GM12878 (cell line): ENCODE data around the gene GRIN2D. TPM values are rescaled to one million over a fixed set of nuclear protein-coding genes. Genes with fewer than 3 reads are reported as not detected.

Experiments
- ATAC-seq: fragments of 200-7000 bp; cut with Tn5 transposase; 3 replicates; pipeline ENCODE4 v1.9.1; 2020; ENCODE audit warnings: mild to moderate bottlenecking, moderate library complexity
- BruUV-seq: library from RNA; stranded (reverse); fragments of 400-500 nt; replicated peaks from 2 replicates; lab custom pipeline; 2021; lab: Mats Ljungman, UMichigan
- CTCF ChIA-PET: fragments of 300-600 bp; sonication (Branson Sonifier 250); formaldehyde crosslinking; extraction: SDS; loops from one replicate; lab custom pipeline; 2021; ENCODE audit warnings: inconsistent platforms; lab: Yijun Ruan, JAX
- POLR2A ChIA-PET: fragments of 350-600 bp; formaldehyde crosslinking; extraction: SDS; loops from one replicate; lab custom pipeline; 2021; ENCODE audit warnings: inconsistent platforms; lab: Charles Lee
- RAD21 ChIA-PET: fragments of 300-600 bp; sonication (Branson Sonifier 250); formaldehyde crosslinking; loops from one replicate; lab custom pipeline; 2023; ENCODE audit warnings: antibody characterized with exemption; ENCODE audit not compliant: unreplicated experiment; lab: Charles Lee
- SMC1A ChIA-PET: fragments of 300-600 bp; sonication (Branson Sonifier 250); formaldehyde crosslinking; loops from one replicate; lab custom pipeline; 2023; ENCODE audit not compliant: unreplicated experiment, uncharacterized antibody; lab: Charles Lee
- DNase-seq: peaks from one replicate; pipeline ENCODE4 v3.0.0-alpha.2; 2011; ENCODE audit warnings: low read depth, low spot score
- FAIRE-seq: peaks from 3 replicates; lab custom pipeline; 2011; peaks lifted over from hg19 to GRCh38; lab: Jason Lieb, UNC
- H2AFZ ChIP-seq: 2 replicates; pipeline ENCODE4 v1.6.0; 2011; ENCODE audit warnings: low read depth, low read length, control low read depth; ENCODE audit not compliant: control insufficient read depth
- H3K27ac ChIP-seq: 2 replicates; pipeline ENCODE4 v1.5.1; 2011; ENCODE audit warnings: control low read depth; ENCODE audit not compliant: control insufficient read depth, insufficient read depth
- H3K27me3 ChIP-seq, 2 experiments: replicated peaks in 1 of 2; 2 replicates each; pipeline versions ENCODE4 v1.6.0 to v1.6.1; 2011; ENCODE audit warnings: low read length in 1 of 2; ENCODE audit not compliant: control insufficient read depth in 2 of 2, insufficient read depth in 2 of 2
- H3K36me3 ChIP-seq, 2 experiments: 2 replicates each; pipeline ENCODE4 v1.5.1; 2011; ENCODE audit warnings: low read length in 1 of 2; ENCODE audit not compliant: control insufficient read depth in 2 of 2, insufficient read depth in 2 of 2
- H3K4me1 ChIP-seq: 2 replicates; pipeline ENCODE4 v1.6.1; 2011; ENCODE audit warnings: mild to moderate bottlenecking, low read length, moderate library complexity, mixed read lengths; ENCODE audit not compliant: control insufficient read depth, insufficient read depth
- H3K4me2 ChIP-seq: 2 replicates; pipeline ENCODE4 v1.6.0; 2011; ENCODE audit warnings: control low read depth; ENCODE audit not compliant: control insufficient read depth, insufficient read depth
- H3K4me3 ChIP-seq: fragments of 200-600 bp; sonication (generic); 2 replicates; pipeline ENCODE4 v1.5.1; 2016
- H3K79me2 ChIP-seq: 2 replicates; pipeline ENCODE4 v1.6.0; 2011; ENCODE audit warnings: low read length; ENCODE audit not compliant: control insufficient read depth, insufficient read depth
- H3K9ac ChIP-seq: 2 replicates; pipeline ENCODE4 v1.8.0; 2011; ENCODE audit warnings: low read length, control low read depth, mixed read lengths; ENCODE audit not compliant: control insufficient read depth, insufficient read depth
- H3K9me3 ChIP-seq: replicated peaks from 3 replicates; pipeline ENCODE4 v1.5.1; 2011; ENCODE audit warnings: mild to moderate bottlenecking, low read length; ENCODE audit not compliant: control insufficient read depth, insufficient read depth
- H4K20me1 ChIP-seq: 2 replicates; pipeline ENCODE4 v1.6.0; 2011; ENCODE audit not compliant: control insufficient read depth, insufficient read depth
- CBX3 ChIP-seq: fragments of 200-600 bp; sonication (generic); IDR thresholded peaks from 2 replicates; pipeline ENCODE4 v1.6.1; 2016; ENCODE audit warnings: low read depth, borderline replicate concordance
- ESRRA ChIP-seq: IDR thresholded peaks from 2 replicates; pipeline ENCODE4 v1.6.1; 2012; ENCODE audit warnings: mild to moderate bottlenecking, low read length, improper control_type of control experiment
- IKZF2 ChIP-seq, 2 experiments: fragments of 450-650 bp; IDR thresholded peaks; 2 replicates each; pipeline ENCODE4 v1.6.1; 2017; ENCODE audit warnings: mild to moderate bottlenecking in 2 of 2, moderate library complexity in 2 of 2
- MXI1 ChIP-seq: fragments of 150-350 bp; IDR thresholded peaks from 2 replicates; pipeline ENCODE4 v1.6.1; 2011; ENCODE audit warnings: low read depth, mild to moderate bottlenecking, inconsistent platforms, low read length, improper control_type of control experiment
- SIX5 ChIP-seq: IDR thresholded peaks from 2 replicates; pipeline ENCODE4 v1.6.1; 2011; ENCODE audit warnings: mild to moderate bottlenecking, low read depth, low read length, moderate library complexity; ENCODE audit not compliant: severe bottlenecking
- STAT1 ChIP-seq: fragments of 450-650 bp; conservative IDR thresholded peaks from 2 replicates; pipeline ENCODE4 v1.6.1; 2014; ENCODE audit warnings: antibody characterized with exemption, mild to moderate bottlenecking
- TARDBP ChIP-seq: IDR thresholded peaks from 2 replicates; pipeline ENCODE4 v1.6.1; 2016; ENCODE audit warnings: borderline replicate concordance
- ZNF274 ChIP-seq: IDR thresholded peaks from one replicate; pipeline ENCODE4 v1.8.0; 2011; ENCODE audit not compliant: insufficient read length, insufficient read depth
- WGBS: methylation state at CpG from one replicate; pipeline ENCODE4 v1.1.6; 2016; ENCODE audit warnings: low lambda C conversion rate; ENCODE audit not compliant: insufficient replicate concordance, insufficient coverage; ENCODE audit errors: missing lambda C conversion rate; 5-methylcytosine and 5-hydroxymethylcytosine counted together
- in situ Hi-C: fragments of 300-500 bp; cut with MboI; formaldehyde crosslinking; loops from 9 replicates; pipeline ENCODE4 v1.14.3; 2018; ENCODE audit warnings: mixed read lengths
- intact Hi-C: fragments of 100-400 bp; cut with micrococcal nuclease; formaldehyde crosslinking; loops from one replicate; pipeline ENCODE4 v1.14.2; 2022; ENCODE audit not compliant: unreplicated experiment
- polyA plus RNA-seq, 11 experiments: library from polyadenylated mRNA; depleted of rRNA in 4 of 11; unstranded in 6 of 11; stranded (reverse) in 5 of 11; fragments of >200 nt; fragmentation: Nextera tagmentation in 4 of 11; fragmentation: Illumina TruSeq in 1 of 11; extraction: Ambion mirVana in 4 of 11; extraction: Trizol in 1 of 11; gene quantifications; 1 replicate in 1 of 11; 2 replicates in 10 of 11; pipeline versions ENCODE4 v1.2.1 to v1.2.3, GENCODE V29; 2011 to 2016; ENCODE audit warnings: inconsistent platforms in 2 of 11, missing spikeins in 2 of 11, low read depth in 1 of 11
- total RNA-seq, 4 experiments: library from RNA; depleted of rRNA in 3 of 4; stranded (reverse); fragments of >200 nt in 3 of 4; fragmentation: Illumina TruSeq in 1 of 4; extraction: Trizol in 1 of 4; gene quantifications; 2 replicates each; pipeline versions ENCODE4 v1.2.1 to v1.2.3, GENCODE V29; 2013 to 2021
- TF ChIP-seq, protein P1 (sequence below): fragments of 450-650 bp; IDR thresholded peaks from 2 replicates; pipeline ENCODE4 v1.6.1; 2017; ENCODE audit warnings: borderline replicate concordance
- TF ChIP-seq, protein P2 (sequence below): IDR thresholded peaks from 2 replicates; pipeline ENCODE4 v1.6.1; 2011; ENCODE audit warnings: mild to moderate bottlenecking, low read depth, low read length, moderate library complexity; ENCODE audit not compliant: insufficient replicate concordance
- TF ChIP-seq, protein P3 (sequence below), 3 experiments: IDR thresholded peaks in 2 of 3; conservative IDR thresholded peaks in 1 of 3; 2 replicates each; pipeline ENCODE4 v1.5.1; 2011; ENCODE audit warnings: low read depth in 3 of 3, low read length in 3 of 3, mild to moderate bottlenecking in 3 of 3, control low read depth in 2 of 3, moderate library complexity in 2 of 3, inconsistent platforms in 1 of 3, mixed read lengths in 1 of 3; ENCODE audit not compliant: control insufficient read depth in 2 of 3, insufficient read depth in 1 of 3; ENCODE audit errors: extremely low read depth in 1 of 3
- TF ChIP-seq, protein P4 (sequence below): IDR thresholded peaks from 2 replicates; pipeline ENCODE4 v1.6.1; 2011; ENCODE audit warnings: borderline replicate concordance, low read depth, mild to moderate bottlenecking, moderate library complexity, low read length; ENCODE audit not compliant: insufficient read depth, poor library complexity, severe bottlenecking

GRIN2D gene
- total and polyA plus RNA-seq, 10 of the 15 experiments (the other 5 are each of a cell fraction or from before 2014, with no cell fraction given), result 0.03 to 0.38 (median 0.04) TPM; not detected in 3

DNA sequence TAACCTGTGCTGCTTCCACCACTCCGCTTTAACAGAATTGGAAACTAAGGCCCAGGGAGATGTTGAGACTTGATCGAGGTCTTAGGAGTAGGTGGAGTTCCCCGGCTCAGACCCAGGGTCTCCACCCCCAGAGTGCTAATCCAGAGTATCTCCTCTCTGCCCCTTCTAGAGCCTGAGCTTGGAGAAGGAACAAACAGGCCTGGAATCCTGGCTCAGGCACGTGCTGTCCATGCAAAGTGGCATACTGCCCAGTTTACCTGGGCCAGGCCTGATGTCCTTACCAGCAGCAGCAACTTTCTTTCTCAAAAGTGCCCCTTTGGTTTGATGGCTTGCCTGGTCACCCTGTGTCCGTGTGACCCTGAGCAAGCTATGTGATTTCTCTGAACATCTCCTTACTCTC lies 25.6 kb upstream of the GRIN2D start:
- Histone ChIP-seq H3K9me3 (no peaks in the 10 kb centered on the region), H3K4me1 (peaks cover 9% of the 10 kb centered on the region; the same call in 1 of the 2 replicates), H3K4me2 (no peak overlapping the region), H4K20me1 (no peaks in the 10 kb centered on the region)
- CTCF ChIA-PET, result interaction anchor here (1.3 kb wide), 1 partner anchor 48 kb away, joined by 3 read pairs; no protein-coding TSS in a partner anchor
- no peak for TF ChIP-seq STAT1
- TF ChIP-seq TARDBP, result no peak
- TF ChIP-seq, protein P1, sequence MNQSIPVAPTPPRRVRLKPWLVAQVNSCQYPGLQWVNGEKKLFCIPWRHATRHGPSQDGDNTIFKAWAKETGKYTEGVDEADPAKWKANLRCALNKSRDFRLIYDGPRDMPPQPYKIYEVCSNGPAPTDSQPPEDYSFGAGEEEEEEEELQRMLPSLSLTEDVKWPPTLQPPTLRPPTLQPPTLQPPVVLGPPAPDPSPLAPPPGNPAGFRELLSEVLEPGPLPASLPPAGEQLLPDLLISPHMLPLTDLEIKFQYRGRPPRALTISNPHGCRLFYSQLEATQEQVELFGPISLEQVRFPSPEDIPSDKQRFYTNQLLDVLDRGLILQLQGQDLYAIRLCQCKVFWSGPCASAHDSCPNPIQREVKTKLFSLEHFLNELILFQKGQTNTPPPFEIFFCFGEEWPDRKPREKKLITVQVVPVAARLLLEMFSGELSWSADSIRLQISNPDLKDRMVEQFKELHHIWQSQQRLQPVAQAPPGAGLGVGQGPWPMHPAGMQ, result no peak
- TF ChIP-seq, protein P2, sequence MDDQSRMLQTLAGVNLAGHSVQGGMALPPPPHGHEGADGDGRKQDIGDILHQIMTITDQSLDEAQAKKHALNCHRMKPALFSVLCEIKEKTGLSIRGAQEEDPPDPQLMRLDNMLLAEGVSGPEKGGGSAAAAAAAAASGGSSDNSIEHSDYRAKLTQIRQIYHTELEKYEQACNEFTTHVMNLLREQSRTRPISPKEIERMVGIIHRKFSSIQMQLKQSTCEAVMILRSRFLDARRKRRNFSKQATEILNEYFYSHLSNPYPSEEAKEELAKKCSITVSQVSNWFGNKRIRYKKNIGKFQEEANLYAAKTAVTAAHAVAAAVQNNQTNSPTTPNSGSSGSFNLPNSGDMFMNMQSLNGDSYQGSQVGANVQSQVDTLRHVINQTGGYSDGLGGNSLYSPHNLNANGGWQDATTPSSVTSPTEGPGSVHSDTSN, result no peak
- TF ChIP-seq MXI1, result no peak
- no peak for TF ChIP-seq CBX3
- TF ChIP-seq IKZF2 (IDR thresholded peaks at IDR 0.05), result no peak
- TF ChIP-seq, protein P3, sequence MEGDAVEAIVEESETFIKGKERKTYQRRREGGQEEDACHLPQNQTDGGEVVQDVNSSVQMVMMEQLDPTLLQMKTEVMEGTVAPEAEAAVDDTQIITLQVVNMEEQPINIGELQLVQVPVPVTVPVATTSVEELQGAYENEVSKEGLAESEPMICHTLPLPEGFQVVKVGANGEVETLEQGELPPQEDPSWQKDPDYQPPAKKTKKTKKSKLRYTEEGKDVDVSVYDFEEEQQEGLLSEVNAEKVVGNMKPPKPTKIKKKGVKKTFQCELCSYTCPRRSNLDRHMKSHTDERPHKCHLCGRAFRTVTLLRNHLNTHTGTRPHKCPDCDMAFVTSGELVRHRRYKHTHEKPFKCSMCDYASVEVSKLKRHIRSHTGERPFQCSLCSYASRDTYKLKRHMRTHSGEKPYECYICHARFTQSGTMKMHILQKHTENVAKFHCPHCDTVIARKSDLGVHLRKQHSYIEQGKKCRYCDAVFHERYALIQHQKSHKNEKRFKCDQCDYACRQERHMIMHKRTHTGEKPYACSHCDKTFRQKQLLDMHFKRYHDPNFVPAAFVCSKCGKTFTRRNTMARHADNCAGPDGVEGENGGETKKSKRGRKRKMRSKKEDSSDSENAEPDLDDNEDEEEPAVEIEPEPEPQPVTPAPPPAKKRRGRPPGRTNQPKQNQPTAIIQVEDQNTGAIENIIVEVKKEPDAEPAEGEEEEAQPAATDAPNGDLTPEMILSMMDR (IDR thresholded peaks at IDR 0.05 in 2 of 3, conservative IDR thresholded peaks at IDR 0.05 in 1 of 3; ENCODE audit: control insufficient read depth in 2 of 3, extremely low read depth in 1 of 3, insufficient read depth in 1 of 3, low read depth in 3 of 3, low read length in 3 of 3), result no peak
- TF ChIP-seq SIX5, result no peak
- TF ChIP-seq ZNF274, result no peak
- TF ChIP-seq ESRRA, result no peak
- TF ChIP-seq, protein P4, sequence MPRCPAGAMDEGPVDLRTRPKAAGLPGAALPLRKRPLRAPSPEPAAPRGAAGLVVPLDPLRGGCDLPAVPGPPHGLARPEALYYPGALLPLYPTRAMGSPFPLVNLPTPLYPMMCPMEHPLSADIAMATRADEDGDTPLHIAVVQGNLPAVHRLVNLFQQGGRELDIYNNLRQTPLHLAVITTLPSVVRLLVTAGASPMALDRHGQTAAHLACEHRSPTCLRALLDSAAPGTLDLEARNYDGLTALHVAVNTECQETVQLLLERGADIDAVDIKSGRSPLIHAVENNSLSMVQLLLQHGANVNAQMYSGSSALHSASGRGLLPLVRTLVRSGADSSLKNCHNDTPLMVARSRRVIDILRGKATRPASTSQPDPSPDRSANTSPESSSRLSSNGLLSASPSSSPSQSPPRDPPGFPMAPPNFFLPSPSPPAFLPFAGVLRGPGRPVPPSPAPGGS, result no peak
- TF ChIP-seq, all 136 proteins: peak for 0
- no peak overlapping the region for H3K4me3 ChIP-seq
- no TSS peak for BruUV-seq
- FAIRE-seq, result no peak
- no peak for DNase-seq
- in situ Hi-C loops, result no loop called here
- H2AFZ ChIP-seq, result no peak overlapping the region
- 39% methylated on average over 5 of the region's 5 CpGs for WGBS
- intact Hi-C loops, result no loop called here
- H3K79me2 ChIP-seq, result peaks cover 3% of the 10 kb centered on the region
- no peak overlapping the region for H3K27ac ChIP-seq
- POLR2A ChIA-PET, result no interaction called here
- no peak for ATAC-seq
- RAD21 ChIA-PET, result no interaction called here
- SMC1A ChIA-PET, result no interaction called here
- no peak overlapping the region for H3K9ac ChIP-seq
- no peaks in the 10 kb centered on the region for H3K36me3 ChIP-seq
- no peaks in the 10 kb centered on the region for H3K27me3 ChIP-seq
